ENCODE measurements around the gene PATJ. TPM values are rescaled to one million over a fixed set of nuclear protein-coding genes. Genes with fewer than 3 reads are reported as not detected.

The PATJ gene
- total RNA-seq, 1 donor from 2014 or later = 5.1 TPM

DNA sequence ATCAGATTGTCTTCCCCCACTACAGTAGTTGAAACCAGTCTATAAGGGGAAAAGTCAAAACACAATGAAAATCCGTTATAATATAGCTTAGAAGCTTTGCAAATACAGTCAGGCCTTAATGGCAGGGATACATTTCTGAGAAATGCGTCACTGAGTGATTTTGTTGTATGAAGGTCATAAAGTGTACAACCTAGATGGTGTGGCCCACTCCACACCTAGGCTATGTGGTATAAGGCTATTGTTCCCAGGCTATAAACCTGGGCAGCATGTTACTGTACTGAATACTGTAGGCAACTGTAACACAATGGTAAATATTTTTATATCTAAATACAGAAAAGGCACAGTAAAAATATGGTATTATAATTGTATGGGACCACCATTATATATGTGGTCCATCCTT is 264.4 kb downstream of the PATJ start:
- H3K9me3 Mint-ChIP-seq = no peaks in the 10 kb centered on the region
- no peaks in the 10 kb centered on the region for H3K4me1 Mint-ChIP-seq
- no peak overlapping the region for H3K27ac Mint-ChIP-seq
- H3K4me3 Mint-ChIP-seq = no peak overlapping the region
- intact Hi-C loops (cut with micrococcal nuclease) = no loop called here
- no peaks in the 10 kb centered on the region for H3K27me3 Mint-ChIP-seq
- no peaks in the 10 kb centered on the region for H3K36me3 Mint-ChIP-seq (ENCODE audit: low read depth)
- no peak for DNase-seq

DNA sequence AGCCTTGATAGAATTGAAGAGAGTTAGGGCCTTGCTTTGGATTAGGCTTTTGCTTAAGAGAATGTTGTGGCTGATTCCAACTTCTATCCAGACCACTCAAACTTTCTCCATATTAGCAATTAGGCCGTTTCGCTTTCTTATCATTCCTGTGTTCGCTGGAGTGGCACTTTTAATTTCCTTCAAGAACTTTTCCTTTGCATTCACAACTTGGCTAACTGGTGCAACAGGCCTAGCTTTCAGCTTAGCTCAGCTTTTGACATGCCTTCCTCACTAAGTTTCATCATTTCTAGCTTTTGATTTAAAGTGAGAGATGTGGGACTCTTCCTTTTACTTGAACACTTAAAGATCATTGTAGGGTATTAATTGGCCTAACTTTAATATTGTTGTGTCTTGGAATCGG is 268.7 kb downstream of the PATJ start:
- no peak overlapping the region for H3K4me3 Mint-ChIP-seq
- no peaks in the 10 kb centered on the region for H3K27me3 Mint-ChIP-seq
- DNase-seq = no peak
- intact Hi-C loops (cut with micrococcal nuclease) = no loop called here
- H3K27ac Mint-ChIP-seq = no peak overlapping the region
- H3K36me3 Mint-ChIP-seq (ENCODE audit: low read depth) = no peaks in the 10 kb centered on the region
- H3K9me3 Mint-ChIP-seq = no peaks in the 10 kb centered on the region
- no peaks in the 10 kb centered on the region for H3K4me1 Mint-ChIP-seq

DNA sequence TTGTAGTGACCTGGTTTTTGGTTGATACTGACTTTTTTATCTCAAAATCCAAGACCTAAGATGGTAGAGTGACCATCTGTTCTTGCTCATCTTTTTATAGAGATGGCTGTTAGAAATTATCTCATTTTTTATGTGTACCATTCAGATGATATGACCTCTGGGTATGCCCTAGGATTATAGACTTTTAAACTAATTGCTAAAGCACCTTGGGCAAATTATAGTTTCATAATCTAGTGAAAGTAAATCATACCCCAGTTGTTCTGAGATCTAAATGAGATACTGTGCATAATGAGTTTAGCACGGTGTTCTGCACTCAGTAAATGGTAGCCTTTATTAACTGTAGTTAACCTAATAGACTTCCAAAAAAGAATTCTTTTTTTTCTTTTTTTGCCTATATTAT is 269.8 kb downstream of the PATJ start:
- no peak for DNase-seq
- intact Hi-C loops (cut with micrococcal nuclease) = no loop called here
- Mint-ChIP-seq H3K4me3 (no peak overlapping the region), H3K27ac (no peak overlapping the region), H3K4me1 (no peaks in the 10 kb centered on the region), H3K9me3 (no peaks in the 10 kb centered on the region), H3K27me3 (no peaks in the 10 kb centered on the region), H3K36me3 (ENCODE audit: low read depth) (no peaks in the 10 kb centered on the region)

DNA sequence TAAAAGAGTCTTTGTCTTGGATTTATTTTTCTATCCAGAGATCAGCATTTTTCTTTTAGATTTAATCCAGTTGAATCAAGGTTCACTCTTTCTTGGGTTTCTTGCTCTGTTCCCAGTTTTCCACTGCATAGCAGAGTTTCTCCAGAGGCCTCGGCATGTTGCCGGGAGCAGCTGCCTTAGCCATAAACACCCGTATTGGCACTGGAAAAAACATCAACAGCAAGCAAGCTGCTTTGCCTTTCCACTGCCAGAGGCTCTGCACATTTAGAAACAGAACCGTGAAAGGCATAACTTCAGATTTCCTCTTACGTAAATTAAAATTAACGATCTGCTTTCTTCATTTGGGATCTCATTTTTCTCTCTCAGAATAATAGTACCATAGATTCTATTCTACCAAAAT is 270.6 kb downstream of the PATJ start:
- H3K27me3 Mint-ChIP-seq = no peaks in the 10 kb centered on the region

DNA sequence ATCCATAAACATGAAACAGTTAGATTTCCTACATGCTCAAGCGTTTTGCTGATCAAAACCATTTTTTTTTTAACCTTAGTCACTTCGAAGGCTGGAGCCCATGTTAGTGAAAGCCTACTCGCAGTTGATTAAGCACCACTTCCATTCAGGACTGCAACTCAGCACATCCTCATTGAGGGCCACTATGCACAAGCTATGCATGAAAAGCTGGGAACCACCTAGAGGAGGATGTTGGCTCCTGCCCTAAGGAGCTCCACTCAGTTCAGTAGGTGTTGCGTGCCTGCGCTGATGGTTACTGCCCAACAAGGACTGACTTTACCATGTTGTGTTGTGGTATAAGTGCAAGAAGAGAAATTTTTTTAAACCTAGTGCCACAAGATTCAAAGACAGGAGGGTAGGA is 271.0 kb downstream of the PATJ start:
- DNase-seq = no peak
- Mint-ChIP-seq H3K27ac (no peak overlapping the region), H3K36me3 (ENCODE audit: low read depth) (no peaks in the 10 kb centered on the region), H3K4me1 (no peaks in the 10 kb centered on the region), H3K27me3 (no peaks in the 10 kb centered on the region), H3K9me3 (no peaks in the 10 kb centered on the region), H3K4me3 (no peak overlapping the region)
- intact Hi-C loops (cut with micrococcal nuclease) = no loop called here

More for the DNA sequence above, 270.6 kb downstream of the PATJ start:
- no peak for DNase-seq
- no peaks in the 10 kb centered on the region for H3K9me3 Mint-ChIP-seq
- H3K4me3 Mint-ChIP-seq = no peak overlapping the region
- H3K4me1 Mint-ChIP-seq = no peaks in the 10 kb centered on the region
- no peaks in the 10 kb centered on the region for H3K36me3 Mint-ChIP-seq (ENCODE audit: low read depth)
- intact Hi-C loops (cut with micrococcal nuclease) = no loop called here
- H3K27ac Mint-ChIP-seq = no peak overlapping the region

DNA sequence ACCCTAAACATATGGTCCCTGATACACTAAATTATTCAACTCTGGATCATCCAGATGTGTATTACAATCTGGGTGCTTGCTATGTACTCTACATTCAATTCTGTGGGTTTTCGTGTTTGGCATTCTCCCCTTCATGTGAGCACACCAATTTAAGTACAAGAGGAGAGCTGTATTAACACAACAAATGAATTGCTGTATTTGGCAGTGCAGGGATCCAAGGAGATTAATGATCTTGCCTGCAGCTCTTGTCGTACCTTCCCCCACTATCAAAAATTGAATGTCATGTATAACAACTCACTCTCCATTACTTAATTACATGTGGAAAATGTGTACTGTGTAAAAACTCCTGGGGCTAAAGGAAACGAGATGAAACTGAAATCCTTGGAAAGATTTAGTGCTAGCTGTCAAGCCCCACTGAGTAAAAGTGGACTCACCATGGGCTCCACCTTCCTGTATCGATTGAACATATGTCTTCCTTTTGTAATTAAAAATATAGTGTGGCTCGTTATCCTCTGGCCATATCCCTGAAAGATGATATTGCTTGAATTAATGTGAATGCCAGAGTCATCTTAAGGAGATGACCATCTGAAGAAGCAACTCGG is 280.2 kb downstream of the PATJ start:
- H3K27ac Mint-ChIP-seq = no peak overlapping the region
- intact Hi-C loops (cut with micrococcal nuclease) = no loop called here
- no peaks in the 10 kb centered on the region for H3K9me3 Mint-ChIP-seq
- no peaks in the 10 kb centered on the region for H3K27me3 Mint-ChIP-seq
- no peak overlapping the region for H3K4me3 Mint-ChIP-seq
- no peak for DNase-seq
- no peaks in the 10 kb centered on the region for H3K36me3 Mint-ChIP-seq (ENCODE audit: low read depth)
- H3K4me1 Mint-ChIP-seq = no peaks in the 10 kb centered on the region

DNA sequence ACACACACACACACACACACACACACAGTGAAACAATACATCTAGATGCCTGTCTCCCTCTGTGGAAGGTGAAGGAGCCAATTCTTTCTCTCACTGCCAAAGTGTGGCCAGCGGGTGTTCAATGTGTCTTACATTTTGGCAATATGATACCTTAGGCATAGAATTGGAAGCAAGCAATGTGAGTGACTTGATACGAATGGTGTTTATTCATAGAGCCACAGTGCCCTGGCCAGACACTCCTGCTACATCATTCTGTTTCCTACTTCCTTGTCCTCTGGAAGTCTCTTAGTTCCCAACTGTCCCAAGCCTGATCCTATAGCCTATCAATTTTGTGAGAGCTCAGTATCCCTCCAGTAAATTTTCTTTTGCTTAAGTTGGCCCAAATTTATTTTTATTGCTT is 282.4 kb downstream of the PATJ start:
- H3K27me3 Mint-ChIP-seq = no peaks in the 10 kb centered on the region
- intact Hi-C loops (cut with micrococcal nuclease) = no loop called here
- no peaks in the 10 kb centered on the region for H3K36me3 Mint-ChIP-seq (ENCODE audit: low read depth)
- H3K27ac Mint-ChIP-seq = no peak overlapping the region
- H3K9me3 Mint-ChIP-seq = peaks cover 5% of the 10 kb centered on the region
- H3K4me3 Mint-ChIP-seq = no peak overlapping the region
- no peak for DNase-seq
- H3K4me1 Mint-ChIP-seq = no peaks in the 10 kb centered on the region

DNA sequence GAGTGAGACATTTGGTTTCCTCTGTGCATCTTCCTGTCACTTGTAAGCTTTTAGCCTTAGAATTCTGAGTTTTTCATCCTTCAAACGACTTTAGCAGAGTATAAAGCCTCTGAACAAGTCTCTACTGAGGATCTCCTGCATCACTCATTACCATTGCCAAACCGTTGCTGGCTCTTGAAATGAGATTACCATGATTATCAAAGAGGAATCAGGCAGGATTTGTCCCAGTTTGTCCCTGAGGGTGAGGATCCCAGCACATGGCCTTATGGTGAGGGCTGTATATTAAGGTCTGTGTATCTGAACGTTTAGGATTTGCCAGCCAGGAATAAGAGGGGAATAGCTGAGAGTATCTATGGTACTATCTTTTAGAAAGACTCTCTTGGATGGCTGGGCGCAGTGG is 282.9 kb downstream of the PATJ start:
- no peaks in the 10 kb centered on the region for H3K36me3 Mint-ChIP-seq (ENCODE audit: low read depth)
- intact Hi-C loops (cut with micrococcal nuclease) = no loop called here
- H3K4me3 Mint-ChIP-seq = no peak overlapping the region
- no peaks in the 10 kb centered on the region for H3K27me3 Mint-ChIP-seq
- no peaks in the 10 kb centered on the region for H3K4me1 Mint-ChIP-seq
- H3K9me3 Mint-ChIP-seq = peaks cover 5% of the 10 kb centered on the region
- no peak overlapping the region for H3K27ac Mint-ChIP-seq
- DNase-seq = no peak

DNA sequence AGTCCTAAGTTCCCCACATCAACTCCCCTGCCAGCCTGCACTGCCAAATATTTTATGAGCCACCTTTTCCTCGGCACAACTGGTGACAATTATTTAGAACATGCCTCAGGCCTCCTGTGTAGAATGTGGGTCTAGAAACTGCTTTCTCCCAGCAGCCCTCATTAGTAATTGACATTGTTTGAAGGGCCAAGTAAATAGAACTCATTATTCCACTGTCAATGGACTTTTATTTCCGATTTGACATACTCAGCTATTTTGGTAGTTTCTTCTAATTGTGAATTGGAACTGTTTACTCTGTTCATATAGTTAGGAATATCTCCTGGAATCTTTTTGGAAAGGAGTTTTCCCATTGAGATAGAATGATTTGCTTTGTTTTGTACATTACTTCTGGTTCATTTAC is 283.6 kb downstream of the PATJ start:
- H3K4me3 Mint-ChIP-seq = no peak overlapping the region
- H3K36me3 Mint-ChIP-seq (ENCODE audit: low read depth) = no peaks in the 10 kb centered on the region
- H3K9me3 Mint-ChIP-seq = peaks cover 5% of the 10 kb centered on the region
- no peaks in the 10 kb centered on the region for H3K27me3 Mint-ChIP-seq
- H3K27ac Mint-ChIP-seq = no peak overlapping the region
- DNase-seq = no peak
- no peaks in the 10 kb centered on the region for H3K4me1 Mint-ChIP-seq
- intact Hi-C loops (cut with micrococcal nuclease) = no loop called here

DNA sequence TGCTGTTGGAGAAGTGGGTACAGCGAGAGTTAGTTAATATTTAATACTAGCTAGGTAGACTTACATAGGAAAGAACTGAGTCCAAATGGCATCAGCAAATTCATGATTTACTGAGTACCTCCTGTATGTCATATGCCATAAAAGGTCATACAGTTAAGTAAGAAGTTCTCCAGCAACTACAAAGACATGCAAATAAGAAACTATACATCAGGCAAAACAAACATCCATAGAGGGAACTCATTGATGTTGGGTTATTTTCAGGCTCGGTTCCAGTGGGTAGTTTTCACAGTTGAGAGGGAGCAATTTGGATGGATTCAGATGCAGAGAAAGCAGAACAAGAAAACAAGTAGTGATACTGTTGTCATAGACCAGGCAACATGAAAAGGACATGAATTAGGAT is 287.4 kb downstream of the PATJ start:
- Mint-ChIP-seq H3K4me3 (no peak overlapping the region), H3K27ac (no peak overlapping the region), H3K9me3 (peaks cover 5% of the 10 kb centered on the region), H3K36me3 (ENCODE audit: low read depth) (no peaks in the 10 kb centered on the region), H3K4me1 (no peaks in the 10 kb centered on the region), H3K27me3 (no peaks in the 10 kb centered on the region)
- DNase-seq = no peak
- intact Hi-C loops (cut with micrococcal nuclease) = no loop called here

DNA sequence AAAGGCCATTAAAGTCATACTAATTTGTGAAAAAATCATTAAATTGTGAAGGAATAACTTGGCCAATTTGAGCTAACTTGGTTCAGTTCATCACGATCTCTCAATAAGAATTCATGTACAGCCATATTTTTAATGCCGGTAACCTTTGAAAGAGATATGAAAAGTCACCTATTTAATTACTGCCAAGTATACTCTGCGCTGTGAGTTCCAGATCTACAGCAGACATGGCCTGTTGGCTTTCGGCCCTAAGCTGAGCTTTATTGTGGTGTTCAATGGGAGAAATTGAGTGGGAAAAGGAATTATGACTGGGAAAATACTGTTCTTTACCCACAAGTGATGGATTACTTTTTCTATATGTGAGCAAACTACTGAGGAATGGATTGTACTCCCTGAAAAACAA is 292.5 kb downstream of the PATJ start:
- no peak overlapping the region for H3K4me3 Mint-ChIP-seq
- no peak for DNase-seq
- intact Hi-C loops (cut with micrococcal nuclease) = no loop called here
- no peaks in the 10 kb centered on the region for H3K36me3 Mint-ChIP-seq (ENCODE audit: low read depth)
- H3K27me3 Mint-ChIP-seq = no peaks in the 10 kb centered on the region
- no peaks in the 10 kb centered on the region for H3K4me1 Mint-ChIP-seq
- no peak overlapping the region for H3K27ac Mint-ChIP-seq
- no peaks in the 10 kb centered on the region for H3K9me3 Mint-ChIP-seq

DNA sequence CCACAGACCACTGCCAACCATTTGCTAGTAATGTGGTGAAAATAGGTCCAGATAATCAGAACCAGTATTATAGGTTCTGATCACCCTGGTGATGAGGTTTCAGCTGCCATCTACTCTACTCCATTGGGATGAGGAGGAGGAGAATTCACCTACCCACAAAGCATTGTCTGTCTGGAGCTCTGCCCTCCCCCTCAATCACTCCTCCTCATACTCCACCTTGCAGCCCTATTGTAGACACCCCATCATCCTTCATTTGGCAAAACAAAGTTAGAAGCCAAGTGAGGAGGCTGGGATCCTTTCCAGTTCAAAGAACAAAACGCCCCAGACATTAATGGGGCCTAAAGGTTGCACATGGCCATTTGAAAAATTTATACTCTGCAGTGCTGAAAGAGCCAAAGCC is 295.0 kb downstream of the PATJ start:
- H3K27ac Mint-ChIP-seq = no peak overlapping the region
- H3K9me3 Mint-ChIP-seq = no peaks in the 10 kb centered on the region
- intact Hi-C loops (cut with micrococcal nuclease) = no loop called here
- H3K36me3 Mint-ChIP-seq (ENCODE audit: low read depth) = no peaks in the 10 kb centered on the region
- no peak for DNase-seq
- H3K4me1 Mint-ChIP-seq = no peaks in the 10 kb centered on the region
- H3K27me3 Mint-ChIP-seq = no peaks in the 10 kb centered on the region
- H3K4me3 Mint-ChIP-seq = no peak overlapping the region

DNA sequence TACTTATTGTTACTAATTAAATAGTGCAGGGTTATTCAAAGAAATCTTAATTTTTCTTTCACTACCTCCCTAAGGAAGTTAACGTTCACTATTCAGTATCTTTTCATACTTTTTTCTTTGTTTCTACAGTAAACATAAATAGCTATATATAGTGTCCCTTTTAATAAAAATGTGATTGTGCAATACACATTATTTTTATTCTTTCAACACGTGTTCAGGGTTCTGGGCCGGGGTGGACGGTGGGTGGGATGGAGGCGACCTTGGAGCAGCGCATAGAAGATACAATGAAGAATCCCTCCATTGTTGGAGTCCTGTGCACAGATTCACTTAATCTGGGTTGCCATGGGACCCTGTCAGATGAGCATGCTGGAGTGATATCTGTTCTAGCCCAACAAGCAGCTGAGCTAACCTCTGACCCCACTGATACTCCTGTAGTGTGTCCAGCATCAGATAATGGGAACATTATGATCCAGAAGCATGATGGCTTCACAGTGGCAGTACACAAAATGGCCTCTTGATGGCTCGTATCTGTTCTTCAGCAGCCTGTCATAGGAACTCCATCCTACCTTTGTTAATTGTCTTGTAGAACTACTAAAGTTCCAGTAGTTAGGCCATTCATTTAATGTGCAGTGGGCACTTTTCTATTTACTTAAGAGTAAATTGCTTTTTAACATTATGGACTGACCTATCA is 296.5 kb downstream of the PATJ start:
- no peak overlapping the region for H3K27ac Mint-ChIP-seq
- no peaks in the 10 kb centered on the region for H3K27me3 Mint-ChIP-seq
- no peaks in the 10 kb centered on the region for H3K36me3 Mint-ChIP-seq (ENCODE audit: low read depth)
- H3K4me3 Mint-ChIP-seq = no peak overlapping the region
- no peaks in the 10 kb centered on the region for H3K9me3 Mint-ChIP-seq
- H3K4me1 Mint-ChIP-seq = no peaks in the 10 kb centered on the region
- DNase-seq = no peak
- intact Hi-C loops (cut with micrococcal nuclease) = no loop called here

DNA sequence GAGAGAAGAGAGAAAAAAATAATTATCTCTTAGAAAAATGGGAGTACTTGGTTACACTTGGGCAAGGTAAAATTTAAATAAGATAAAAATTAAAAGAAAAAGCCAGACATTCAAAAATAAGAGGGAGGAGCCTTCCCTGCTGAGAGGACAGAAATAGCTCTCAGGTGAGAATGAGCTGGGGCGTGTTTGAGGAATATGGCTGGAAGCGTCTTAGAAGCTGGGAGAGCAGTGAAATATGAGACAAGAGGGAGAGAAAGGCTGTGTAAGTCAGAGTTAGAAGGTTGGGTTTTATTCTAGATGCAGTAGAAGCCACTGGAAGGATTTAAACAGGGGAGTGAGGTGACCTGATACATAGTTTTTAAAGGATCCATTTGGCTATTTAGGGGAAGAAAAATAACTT is 298.2 kb downstream of the PATJ start:
- H3K4me3 Mint-ChIP-seq = no peak overlapping the region
- DNase-seq = no peak
- H3K36me3 Mint-ChIP-seq (ENCODE audit: low read depth) = no peaks in the 10 kb centered on the region
- H3K4me1 Mint-ChIP-seq = no peaks in the 10 kb centered on the region
- intact Hi-C loops (cut with micrococcal nuclease) = no loop called here
- H3K9me3 Mint-ChIP-seq = no peaks in the 10 kb centered on the region
- no peaks in the 10 kb centered on the region for H3K27me3 Mint-ChIP-seq
- no peak overlapping the region for H3K27ac Mint-ChIP-seq

DNA sequence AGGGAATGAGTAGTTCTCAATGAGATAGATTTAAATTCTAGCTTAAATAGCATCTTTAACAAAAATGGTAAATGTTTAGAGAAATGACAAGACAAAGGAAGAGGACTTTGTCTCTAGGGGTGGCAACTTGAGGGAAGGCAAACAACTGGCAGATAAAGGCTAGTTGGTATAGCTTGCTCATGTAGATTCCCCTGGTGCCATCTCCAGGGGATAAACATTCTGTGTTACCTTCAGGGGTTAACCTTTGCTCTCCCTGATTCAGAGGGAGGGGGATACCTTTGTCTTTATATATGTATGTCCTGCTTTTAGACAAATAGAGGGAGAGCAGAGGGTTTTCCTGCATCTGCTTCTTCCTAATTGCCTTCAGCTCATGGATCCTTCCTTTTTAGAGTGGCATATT is 298.7 kb downstream of the PATJ start:
- H3K4me1 Mint-ChIP-seq = no peaks in the 10 kb centered on the region
- H3K27ac Mint-ChIP-seq = no peak overlapping the region
- H3K27me3 Mint-ChIP-seq = no peaks in the 10 kb centered on the region
- no peak for DNase-seq
- H3K36me3 Mint-ChIP-seq (ENCODE audit: low read depth) = no peaks in the 10 kb centered on the region
- no peak overlapping the region for H3K4me3 Mint-ChIP-seq
- intact Hi-C loops (cut with micrococcal nuclease) = no loop called here
- no peaks in the 10 kb centered on the region for H3K9me3 Mint-ChIP-seq

All from activated CD4-positive, alpha-beta T cell treated with anti-CD3 and anti-CD28 coated beads, Interleukin-2, amount 10 ng/mL, durations not matched to agents 24 days and 14 days (primary cell).